Activated CD4-positive, alpha-beta T cell treated with anti-CD3 and anti-CD28 coated beads, Interleukin-2, amount 50 U/mL, for 4 hours (primary cell): ENCODE results near the gene POLR1D.

Experiments used
- DNase-seq, 2 experiments: peaks; one replicate each; pipeline ENCODE4 v3.0.0-alpha.2; 2020

The POLR1D gene, protein sequence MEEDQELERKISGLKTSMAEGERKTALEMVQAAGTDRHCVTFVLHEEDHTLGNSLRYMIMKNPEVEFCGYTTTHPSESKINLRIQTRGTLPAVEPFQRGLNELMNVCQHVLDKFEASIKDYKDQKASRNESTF

DNA sequence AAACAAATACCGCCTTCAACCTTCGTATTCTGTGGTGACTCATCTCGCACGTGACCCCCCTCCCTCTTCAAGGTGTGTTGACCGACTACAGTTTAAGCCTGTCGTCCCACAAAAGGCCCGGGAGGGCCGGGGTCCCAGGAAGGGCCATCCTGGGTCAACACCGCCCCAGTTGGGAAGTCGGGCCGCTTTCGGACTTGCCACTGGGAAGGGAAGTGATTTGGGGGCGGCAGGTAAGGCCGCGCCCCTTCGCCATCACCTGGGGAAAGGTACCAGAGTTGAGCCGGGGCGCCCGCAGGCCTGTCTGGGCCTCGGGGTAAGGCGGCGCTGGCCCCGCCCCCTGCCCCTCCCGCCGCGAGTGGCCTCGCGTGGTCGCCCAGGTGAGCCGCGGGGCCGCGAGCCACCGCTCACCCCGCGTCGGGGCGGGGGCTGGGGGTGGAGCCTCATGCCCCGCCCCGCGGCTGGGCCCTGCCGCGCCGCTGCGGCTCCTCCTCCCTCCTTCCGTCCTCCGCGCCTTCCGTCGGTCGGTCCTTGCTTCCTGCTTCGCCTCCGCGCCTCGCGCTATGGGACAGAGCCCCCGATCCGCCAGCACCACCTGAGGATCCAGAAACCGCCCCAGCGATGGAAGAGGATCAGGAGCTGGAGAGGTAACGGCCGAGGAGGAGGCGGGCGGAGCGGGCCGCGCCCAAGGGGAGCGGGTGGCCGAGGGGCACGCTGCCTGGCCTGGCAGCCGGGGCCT, at the start of gene POLR1D:
Gene POLR1D (plus strand): TSS at position 527 of the 736 bp plus-strand sequence. CDS start 92 bp downstream, at position 619.
- DNase-seq, result peak; percentile 80 to 81

DNA sequence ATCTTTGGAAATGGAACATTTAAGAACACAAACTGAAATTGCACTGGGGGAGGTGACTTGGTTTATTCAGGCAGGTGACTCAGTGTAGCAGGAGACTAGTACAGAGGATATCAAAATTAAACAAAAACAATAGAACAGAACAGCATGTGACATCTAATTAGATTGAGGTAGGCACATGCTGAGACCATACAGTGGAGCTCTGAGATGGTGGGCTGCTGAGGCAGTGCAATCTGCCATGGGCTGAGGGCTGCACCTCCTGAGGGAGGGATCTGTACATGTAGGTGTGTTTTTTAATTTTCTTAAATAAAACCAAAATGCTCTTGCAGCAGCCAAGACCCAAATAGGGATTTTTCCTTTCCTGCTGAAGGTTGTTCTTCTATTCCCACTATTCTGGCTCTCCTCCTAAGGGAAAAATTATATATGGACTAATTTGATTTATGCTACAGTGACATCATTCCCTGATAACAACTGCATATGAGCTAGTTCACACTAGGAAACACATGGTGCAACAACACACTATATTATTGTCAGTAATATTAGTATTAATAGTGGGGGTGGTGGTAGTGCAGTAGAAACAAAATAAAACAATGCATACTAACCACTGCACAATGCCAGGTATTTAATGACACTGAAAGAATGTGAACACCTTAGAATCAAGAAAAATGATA, 49.3 kb upstream of the POLR1D start:
- no peak for DNase-seq

DNA sequence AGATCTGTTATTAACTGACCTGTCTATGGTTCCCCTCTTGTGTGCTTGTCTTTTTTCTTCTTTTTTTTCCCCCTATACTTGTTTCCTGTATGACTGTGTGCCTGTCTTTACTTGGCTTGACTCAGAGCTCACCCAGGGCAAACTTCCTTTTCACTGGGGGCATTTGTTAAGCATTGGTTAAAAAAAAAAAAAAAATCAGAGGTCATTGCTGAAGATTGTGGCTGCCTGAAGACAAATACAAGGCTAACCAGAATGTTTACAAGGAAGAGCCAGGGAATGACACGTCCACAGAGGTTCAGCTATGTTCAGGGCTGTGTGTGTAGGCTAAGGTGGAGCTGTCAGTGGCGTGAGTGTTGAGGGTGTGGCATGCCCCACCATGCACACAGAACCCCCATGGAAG, 48.4 kb upstream of the POLR1D start:
- DNase-seq, result no peak

DNA sequence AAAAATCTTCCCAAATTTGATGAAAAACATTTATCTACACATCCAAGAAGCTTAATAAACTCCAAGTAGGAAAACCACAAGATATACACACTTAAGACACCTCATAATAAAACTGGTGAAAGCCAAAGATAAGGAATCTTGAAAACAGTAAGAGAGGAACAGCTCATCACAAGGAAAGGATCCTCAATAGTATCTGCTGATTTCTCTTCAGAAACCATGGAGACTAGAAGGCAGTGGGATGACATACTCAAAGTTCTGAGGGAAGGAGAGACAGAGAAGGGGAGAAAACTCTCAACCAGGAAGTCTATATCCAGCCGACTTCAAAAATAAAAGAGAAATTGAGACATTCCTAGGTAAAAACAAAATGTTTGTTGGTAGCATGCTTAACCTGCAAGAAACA, 47.0 kb upstream of the POLR1D start:
- no peak for DNase-seq

DNA sequence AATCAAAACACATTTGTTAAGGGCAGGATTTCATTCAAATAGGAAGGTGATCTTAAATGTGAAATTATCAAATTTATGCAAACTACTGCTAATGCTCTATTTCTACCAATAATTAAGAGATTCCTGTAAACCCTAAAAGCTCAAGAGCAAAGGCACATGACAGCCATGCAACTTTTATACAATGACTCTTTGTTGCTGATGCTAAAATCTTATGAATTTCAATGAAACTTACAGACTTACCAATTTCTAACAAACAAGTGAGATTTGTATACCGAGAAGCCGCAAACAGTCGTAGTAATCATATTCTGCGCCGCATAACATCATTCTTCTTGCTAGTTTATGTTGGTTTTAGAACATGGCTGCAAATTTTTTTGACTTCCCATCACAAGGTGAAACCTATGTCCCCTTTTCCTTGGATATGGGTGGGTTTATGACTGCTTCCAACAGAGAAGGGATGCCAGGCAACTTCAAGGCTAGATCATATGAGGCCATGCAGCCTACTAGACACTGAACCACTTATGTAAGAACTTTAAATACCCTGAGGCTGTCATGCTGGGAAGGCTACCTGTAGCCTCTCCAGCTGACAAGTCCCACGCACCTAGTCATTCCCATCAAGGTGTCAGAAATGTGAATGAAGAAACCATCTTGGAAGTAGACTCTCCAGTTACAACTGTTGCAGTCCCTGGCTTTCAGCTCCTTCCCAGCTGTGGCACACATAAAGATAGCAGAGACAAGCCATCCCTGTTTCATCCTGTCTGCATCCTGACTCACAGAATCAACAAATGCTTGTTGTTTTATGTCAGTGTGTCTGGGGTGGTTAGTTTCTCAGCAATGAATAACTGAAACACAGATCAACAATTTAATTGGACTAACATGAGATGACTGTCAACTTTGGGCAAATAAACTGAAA, 43.3 kb upstream of the POLR1D start:
- DNase-seq, result no peak

DNA sequence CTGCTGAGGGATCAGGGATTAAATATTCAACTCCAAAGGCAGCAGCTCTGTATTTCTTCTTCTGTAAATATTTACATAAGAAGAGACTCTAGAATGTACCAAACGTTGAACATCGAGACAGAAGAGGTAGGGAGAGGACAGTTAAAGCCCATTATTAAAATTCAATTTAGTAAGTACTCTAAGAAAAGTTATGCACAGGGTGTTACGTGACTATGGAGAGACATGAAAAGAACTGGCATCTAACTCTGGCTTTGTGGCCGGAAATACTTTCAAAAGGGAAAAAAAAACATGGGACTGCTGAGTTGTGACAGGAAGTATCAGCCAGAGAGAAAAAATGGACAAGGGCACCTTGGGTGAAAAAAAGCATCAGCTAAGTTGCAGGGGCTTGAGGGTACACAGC, 38.0 kb upstream of the POLR1D start:
- DNase-seq, result no peak

DNA sequence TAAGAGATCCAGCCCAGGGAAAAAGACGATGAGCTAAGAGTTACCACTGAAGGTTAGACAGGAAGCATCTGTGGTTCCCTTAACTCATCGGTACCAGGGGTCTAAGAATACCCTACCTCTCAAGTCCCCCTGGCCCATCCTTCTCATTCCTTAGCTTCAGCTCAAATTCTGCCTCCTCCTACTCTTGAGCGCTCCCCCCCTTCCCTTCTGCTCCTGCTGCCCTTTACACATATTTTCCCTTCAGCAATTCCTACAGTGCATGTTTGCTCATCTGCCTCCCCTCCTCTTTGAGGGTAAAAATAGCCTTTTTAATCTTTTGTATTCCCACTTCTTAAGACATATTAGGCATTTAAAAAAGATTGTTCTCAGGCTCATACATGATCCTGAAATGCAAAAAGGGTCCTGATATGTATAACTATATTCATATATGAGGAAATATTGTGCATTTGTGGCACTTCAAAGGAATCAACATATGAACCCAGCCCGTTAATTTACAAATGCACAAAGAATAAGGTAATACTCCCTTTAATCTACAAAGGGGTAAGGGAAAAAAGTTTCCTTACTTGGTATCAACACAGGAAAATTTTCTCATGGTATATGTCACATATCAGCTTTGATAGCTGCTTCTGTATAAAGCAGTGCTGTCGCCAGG, 34.5 kb upstream of the POLR1D start:
- DNase-seq, result no peak

DNA sequence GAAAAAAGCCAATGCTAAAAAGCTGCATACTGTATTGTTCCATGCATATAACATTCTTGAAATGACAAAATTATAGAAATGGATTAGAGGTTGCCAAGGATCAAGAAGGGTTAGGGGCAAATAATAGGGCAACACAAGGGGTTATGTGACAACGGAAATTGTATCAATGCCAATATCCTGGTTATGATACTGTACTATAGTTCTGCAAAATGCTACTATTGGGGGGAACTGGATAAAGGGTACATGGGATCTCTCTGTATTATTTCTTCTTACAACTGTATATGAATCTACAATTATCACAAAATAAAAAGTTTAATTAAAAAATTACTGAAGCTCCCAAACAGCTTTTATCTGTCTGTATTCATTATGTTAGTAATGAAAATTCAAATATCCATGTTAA, 33.3 kb upstream of the POLR1D start:
- no peak for DNase-seq

DNA sequence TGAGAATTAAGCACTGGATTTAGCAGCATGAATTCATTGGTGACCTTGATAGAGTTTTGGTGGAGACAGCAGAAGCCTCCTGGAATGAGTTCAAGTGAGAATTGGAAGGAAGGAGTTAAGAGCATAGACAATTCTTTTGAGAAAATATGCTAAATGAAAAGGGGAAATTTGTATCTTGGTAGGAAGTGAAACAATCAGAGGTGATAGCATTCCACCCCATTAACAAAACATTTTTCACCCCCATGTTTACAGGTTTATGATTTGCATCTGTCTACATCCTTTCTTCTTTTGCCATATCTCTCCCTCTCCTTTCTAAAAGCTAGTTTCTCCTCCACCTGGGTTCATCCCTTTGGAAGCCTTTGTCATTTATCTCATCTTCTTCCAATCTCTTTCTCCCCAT, 28.8 kb upstream of the POLR1D start:
- no peak for DNase-seq

DNA sequence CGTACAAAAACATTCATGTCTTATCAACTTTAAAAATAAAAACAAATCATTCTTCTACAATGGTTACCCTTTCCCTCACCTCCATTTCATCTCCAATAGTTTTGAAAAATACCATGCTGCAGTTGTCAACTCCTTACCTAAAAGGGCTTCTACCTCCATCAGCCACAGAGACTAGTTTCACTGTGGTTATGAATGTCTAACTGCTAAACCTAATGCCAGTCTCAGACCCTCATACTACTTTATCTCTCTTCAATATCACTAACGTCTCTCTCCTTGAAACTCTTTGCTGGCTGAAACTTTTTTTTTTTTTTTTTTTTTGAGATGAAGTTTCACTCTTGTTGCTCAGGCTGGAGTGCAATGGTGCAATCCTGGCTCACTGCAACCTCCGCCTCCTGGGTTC, 28.4 kb upstream of the POLR1D start:
- no peak for DNase-seq

DNA sequence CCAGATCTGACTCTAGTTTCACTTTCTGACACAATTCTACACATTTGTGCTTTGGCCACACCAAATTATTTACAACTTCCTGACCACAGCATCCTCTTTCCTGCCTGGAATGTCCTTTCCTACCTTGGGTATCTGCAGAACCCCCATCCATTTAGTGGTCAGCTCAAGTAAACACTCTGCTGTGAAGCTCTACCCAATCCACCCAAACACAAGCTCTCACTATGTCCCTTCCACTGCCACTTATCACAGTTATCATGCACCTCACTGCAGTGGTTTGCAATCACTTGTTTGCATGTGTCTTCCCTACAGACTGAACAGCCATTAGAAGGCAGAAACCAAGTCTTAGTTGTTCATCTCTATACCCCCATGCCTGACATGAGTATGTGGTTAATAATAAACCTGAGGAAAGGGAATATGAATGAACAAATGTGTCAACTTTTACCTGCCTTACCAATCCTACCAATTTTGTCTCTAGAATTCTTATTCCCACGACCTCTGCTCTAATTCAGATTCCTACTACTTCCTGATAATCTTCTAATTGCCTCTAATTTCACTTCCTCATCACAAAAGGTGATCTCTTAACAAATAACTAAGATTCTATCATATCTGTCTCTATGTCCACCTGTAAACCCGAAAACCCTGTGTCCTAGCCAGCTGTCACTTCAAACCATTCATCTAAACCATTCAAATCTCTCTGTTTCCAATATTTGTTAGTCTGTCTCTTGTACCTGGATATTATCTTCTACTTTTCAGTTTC, 26.5 kb upstream of the POLR1D start:
- DNase-seq, result no peak

DNA sequence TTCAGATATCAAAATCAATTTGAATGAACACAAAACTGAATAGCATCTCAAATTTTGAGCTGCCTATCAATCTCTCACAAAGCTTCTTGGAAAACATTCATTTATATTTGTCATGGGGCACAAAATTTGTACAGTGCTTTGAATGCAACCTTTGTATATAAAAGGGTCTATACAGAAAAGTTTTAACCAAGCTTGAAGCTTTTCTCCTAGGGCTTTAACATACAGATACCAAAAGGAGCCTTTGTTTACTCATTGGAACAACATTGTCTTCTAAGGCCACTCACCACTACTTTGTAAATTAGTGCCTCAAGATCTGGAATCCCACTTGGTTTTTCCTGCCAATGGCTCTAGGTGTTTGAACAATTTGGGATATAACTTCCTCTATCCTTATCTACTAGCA, 22.6 kb upstream of the POLR1D start:
- DNase-seq, result no peak

DNA sequence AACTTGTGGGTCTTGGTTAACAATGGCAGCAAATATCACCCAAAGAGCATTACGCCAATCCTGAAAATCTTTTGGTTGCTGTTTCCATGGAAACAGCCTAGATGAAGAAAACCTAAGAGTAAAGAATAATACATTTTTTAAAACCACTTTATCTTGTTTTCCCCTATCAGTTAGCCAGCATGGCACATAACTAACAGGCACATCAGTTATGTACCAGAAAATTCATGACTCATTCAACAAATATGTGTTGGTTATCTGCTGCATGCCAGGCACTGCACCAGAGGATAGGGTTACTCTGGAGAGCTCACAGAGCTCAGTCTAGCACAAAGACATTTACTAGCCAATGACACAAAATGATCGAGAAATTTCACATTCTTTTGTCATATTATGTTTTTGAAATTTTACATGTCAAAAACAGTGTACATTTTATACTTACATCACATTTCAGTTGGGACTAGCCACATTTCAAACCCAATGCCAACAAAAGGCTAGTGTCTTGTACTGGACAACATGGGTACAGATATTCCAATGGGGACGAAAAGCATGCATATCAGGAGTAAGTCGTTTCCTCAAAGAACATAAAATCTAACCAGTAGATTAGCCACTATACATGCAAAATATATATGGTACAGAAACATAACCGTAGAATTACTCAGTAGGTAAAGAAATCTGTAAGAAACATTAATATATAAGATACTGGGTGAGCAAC, 21.7 kb upstream of the POLR1D start:
- no peak for DNase-seq

DNA sequence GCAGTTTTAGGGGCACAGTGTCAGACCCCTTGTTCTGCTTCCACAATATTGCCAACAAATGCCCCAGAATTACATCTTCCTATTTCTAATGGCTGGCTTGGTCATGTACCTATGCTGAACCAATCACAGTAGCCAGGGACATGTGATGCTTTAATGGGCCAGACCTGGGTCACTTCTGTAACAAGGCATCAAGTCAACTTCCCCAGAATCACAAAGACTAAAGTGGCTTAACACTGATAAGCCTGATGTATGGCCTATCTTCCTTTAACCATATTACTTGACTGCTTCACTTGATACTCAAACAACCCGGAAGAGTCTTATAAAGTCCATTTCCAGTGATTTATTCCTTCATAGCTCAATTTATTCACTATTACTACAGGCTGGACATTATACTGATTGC, 21.0 kb upstream of the POLR1D start:
- DNase-seq, result no peak

DNA sequence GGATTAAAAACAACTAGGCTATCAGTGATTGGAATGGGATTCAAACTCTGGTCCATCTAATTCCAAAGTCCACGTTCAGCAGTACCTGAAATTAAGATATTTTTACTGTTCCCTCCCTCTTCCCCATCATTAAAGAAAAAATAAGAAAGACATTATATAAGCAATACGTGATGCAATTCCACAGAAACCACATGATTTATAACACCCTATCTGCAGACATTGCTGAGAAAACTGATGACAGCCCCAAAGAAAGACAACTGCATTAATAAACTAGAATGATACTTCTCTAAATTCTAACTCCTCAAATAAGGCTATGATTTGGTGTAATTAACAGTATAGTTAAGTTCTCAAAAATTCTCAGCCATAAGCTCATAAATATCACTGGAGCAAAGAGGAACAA, 20.5 kb upstream of the POLR1D start:
- no peak for DNase-seq

DNA sequence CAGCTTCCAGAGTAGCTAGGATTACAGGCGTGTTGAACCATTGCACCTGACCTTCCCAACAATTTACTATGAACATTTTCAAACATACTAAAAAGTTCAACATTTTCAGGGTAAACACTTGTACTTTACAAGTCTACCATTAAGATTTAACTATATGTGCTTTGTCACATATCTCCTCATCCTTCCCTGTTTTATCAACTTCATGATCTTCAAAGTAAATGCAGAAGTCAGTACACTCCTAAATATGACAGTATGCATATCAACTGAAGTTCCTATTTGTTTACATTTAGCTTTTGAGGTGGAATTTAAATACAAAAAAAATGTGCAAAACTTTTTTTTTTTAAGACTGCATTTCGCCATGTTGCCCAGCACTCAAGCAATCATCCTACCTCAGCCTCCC, 19.9 kb upstream of the POLR1D start:
- DNase-seq, result no peak

DNA sequence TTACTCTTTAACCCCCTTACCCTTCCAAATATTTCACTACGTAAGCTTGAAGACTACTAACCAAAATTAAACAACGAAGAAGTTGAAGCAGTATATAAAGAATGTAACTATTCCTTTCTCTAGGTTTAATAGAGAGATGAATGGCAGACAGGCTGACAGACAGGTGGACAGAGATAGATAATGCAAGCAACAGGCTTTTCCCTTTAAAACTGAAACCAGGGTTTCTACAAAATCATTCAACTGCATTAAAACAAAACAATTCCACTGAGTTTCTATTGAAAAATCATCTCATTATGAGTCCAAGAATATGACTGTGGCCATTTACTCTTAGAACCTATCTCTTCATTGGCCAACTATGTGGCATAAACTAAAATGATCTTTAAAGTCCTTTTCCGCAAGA, 16.6 kb upstream of the POLR1D start:
- DNase-seq, result no peak

DNA sequence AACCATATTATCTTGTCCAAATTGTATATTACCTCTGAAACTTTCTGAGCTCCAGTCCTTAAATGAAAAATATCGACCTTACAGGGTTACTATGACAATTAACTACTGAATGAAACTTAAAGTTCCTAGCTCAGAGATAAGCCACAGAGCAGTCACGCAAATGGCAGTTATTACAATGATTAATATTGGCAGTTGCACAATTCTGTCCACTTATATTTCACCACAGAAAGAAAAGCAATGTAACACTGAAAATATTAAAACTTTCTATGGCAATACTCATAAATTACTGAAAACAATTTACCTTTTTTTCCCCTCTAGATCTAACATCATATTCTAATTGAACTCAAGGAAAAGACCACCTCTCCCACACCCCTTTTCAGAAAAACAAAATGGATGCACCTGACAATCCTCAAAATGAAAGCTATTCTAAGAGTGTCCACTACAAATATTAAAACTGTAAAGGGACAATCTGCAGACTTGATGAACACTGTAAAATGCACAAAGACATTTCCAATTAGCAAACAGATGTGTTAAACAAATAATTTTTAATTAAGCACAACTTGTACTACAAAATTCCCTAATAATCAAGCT, 16.0 kb upstream of the POLR1D start:
- DNase-seq, result no peak

DNA sequence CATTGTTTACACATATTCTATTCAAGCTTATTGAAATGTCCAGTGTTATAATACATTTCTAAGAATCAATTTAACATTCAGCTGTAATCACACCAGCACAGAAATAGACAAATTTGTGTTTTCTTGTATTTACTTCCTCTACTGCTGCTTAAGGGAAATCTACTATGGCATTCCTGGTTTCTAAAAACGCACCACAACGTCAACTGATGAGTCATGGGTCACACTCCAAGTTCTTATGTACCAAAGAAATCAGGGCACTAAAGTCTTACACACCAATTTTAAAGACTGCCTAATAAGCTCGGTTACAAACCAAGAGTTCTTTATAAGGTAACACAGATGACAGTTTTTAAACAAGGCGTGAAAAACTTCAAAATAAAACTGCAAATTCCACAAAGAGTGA, 14.6 kb upstream of the POLR1D start:
- no peak for DNase-seq

DNA sequence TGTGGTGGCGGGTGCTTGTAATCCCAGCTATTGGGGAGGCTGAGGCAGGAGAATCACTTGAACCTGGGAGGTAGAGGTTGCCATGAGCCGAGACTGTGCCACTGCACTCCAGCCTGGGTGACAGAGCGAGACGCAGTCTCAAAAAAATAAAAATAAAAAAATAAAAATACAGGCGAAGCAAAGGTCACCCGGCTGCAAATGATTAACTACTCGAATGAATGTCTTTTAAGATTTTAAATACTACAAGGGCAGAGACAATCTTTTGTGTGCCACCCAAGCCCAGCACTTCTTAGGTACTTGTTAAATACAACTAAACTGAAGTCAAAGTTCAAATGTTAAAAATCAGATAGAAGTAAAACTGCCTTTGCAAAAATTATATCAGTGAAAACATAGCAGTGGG, 8.1 kb upstream of the POLR1D start:
- DNase-seq, result no peak

DNA sequence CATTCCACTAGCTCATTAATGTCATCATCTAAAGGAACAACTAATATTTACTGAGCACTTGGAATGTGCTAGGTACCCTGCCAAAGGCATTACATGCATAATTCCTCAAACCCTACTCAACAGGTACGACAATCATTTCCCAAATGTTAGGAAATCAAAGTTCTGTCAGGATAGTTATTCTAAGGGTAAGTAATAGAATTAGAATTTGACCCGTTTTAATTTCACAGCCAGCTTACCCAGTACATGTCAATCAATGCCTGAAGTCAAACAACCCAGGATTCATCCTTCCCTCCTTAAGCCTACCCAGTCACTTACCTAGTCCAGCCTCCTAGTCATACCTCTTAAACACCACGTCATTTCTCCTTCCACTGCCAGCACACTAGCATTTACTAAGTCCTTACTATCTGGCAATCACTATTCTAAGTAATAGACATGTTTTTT, 3.8 kb upstream of the POLR1D start:
- DNase-seq, result no peak
